Prostate gland (tissue), 2 donors: ENCODE data around the gene PLEKHH2. TPM values are rescaled to one million over a fixed set of nuclear protein-coding genes. Genes with fewer than 3 reads are reported as not detected.

Experiments
- DNase-seq: peaks from one replicate; pipeline ENCODE4 v3.0.0-alpha.2; 2019; ENCODE audit warnings: low spot score
- H3K27ac ChIP-seq, 2 donors: fragments of 200-600 bp; sonication (generic); 2 replicates each; pipeline ENCODE4 v1.5.1; 2017 to 2019
- H3K27me3 ChIP-seq: fragments of 200-600 bp; sonication (generic); replicated peaks from 2 replicates; pipeline ENCODE4 v1.5.1; 2019; ENCODE audit not compliant: insufficient read depth
- H3K36me3 ChIP-seq, 2 donors: fragments of 200-600 bp; sonication (generic); 1 replicate in 1 of 2; 2 replicates in 1 of 2; pipeline versions ENCODE4 v1.5.1 to v1.8.1; 2017 to 2019
- H3K4me1 ChIP-seq: fragments of 200-600 bp; sonication (generic); replicated peaks from 2 replicates; pipeline ENCODE4 v1.5.1; 2019
- H3K4me3 ChIP-seq, 2 donors: fragments of 200-600 bp; sonication (generic); 2 replicates each; pipeline ENCODE4 v1.5.1; 2017 to 2019
- H3K9me3 ChIP-seq: fragments of 200-600 bp; sonication (generic); 2 replicates; pipeline ENCODE4 v1.5.1; 2017
- POLR2A ChIP-seq: fragments of 450-650 bp; IDR thresholded peaks from one replicate; pipeline ENCODE4 v1.6.1; 2016; ENCODE audit warnings: antibody characterized with exemption, mild to moderate bottlenecking
- POLR2AphosphoS5 ChIP-seq: sonication (generic); formaldehyde crosslinking; IDR thresholded peaks from one replicate; pipeline ENCODE4 v1.6.1; 2017; ENCODE audit warnings: antibody characterized with exemption
- WGBS: methylation state at CpG from one replicate; pipeline ENCODE4 v1.1.5; 2018; 5-methylcytosine and 5-hydroxymethylcytosine counted together
- intact Hi-C: fragments of 100-400 bp; cut with DNase I; formaldehyde crosslinking; loops from one replicate; pipeline ENCODE4 v1.14.2; 2022
- total RNA-seq, 2 donors: library from RNA; depleted of rRNA; stranded (reverse); fragments of >200 nt; gene quantifications; one replicate each; pipeline ENCODE4 v1.1.0, GENCODE V29; 2016
- TF ChIP-seq, protein P1 (sequence below), 4 experiments: fragments of 200-600 bp in 2 of 4; fragments of 450-650 bp in 2 of 4; sonication (generic) in 2 of 4; IDR thresholded peaks; 1 replicate in 3 of 4; 2 replicates in 1 of 4; pipeline ENCODE4 v1.5.1; 2016 to 2019; ENCODE audit warnings: antibody characterized with exemption in 4 of 4, mild to moderate bottlenecking in 2 of 4, moderate library complexity in 2 of 4

PLEKHH2 gene
- total RNA-seq, 2 donors from 2014 or later: 5.9 to 25.2 TPM

DNA sequence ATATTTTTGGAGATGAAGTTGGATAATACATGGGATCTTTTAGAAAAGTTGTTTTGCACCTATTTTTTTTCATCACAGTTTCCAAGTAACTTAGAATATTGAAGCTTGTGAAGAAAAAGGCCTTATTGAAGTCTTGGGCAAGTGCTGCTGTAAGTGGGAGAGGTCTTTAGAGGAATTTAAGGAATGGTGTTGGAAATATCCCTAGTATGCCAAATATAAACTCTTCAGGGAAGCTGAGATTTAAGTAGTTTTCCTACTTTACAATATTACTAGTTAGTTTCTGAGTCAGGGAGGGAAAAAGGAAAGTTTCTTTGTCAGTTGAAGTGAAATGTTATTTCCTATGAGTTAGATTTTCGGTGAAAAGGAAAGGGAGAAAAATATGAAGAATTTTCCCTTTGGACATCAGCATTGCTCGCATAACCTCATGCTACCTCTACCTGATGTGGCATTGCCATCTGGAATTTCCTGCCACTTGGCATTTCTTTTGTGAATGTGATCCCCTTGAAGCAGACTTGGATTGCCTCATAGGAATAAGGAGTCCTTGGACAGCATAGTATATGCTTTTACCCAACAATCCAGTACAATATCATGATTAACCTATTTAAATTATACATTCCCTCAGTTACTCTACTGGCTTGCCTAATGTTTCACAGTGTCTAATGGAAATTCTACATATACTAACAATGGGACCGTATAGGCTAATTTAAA, 12.1 kb downstream of the PLEKHH2 start:
- Histone ChIP-seq H3K27me3 (no peaks in the 10 kb centered on the region), H3K36me3 (no peaks in the 10 kb centered on the region), H3K4me3 (no peak overlapping the region), H3K9me3 (no peaks in the 10 kb centered on the region), H3K4me1 (no peaks in the 10 kb centered on the region), H3K27ac (no peak overlapping the region)
- 85% methylated on average over 3 of the region's 3 CpGs for WGBS
- TF ChIP-seq POLR2A (no peak), POLR2AphosphoS5 (no peak)
- TF ChIP-seq, protein P1, sequence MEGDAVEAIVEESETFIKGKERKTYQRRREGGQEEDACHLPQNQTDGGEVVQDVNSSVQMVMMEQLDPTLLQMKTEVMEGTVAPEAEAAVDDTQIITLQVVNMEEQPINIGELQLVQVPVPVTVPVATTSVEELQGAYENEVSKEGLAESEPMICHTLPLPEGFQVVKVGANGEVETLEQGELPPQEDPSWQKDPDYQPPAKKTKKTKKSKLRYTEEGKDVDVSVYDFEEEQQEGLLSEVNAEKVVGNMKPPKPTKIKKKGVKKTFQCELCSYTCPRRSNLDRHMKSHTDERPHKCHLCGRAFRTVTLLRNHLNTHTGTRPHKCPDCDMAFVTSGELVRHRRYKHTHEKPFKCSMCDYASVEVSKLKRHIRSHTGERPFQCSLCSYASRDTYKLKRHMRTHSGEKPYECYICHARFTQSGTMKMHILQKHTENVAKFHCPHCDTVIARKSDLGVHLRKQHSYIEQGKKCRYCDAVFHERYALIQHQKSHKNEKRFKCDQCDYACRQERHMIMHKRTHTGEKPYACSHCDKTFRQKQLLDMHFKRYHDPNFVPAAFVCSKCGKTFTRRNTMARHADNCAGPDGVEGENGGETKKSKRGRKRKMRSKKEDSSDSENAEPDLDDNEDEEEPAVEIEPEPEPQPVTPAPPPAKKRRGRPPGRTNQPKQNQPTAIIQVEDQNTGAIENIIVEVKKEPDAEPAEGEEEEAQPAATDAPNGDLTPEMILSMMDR (IDR thresholded peaks at IDR 0.05): no peak
- DNase-seq: no peak
- intact Hi-C loops: no loop called here

DNA sequence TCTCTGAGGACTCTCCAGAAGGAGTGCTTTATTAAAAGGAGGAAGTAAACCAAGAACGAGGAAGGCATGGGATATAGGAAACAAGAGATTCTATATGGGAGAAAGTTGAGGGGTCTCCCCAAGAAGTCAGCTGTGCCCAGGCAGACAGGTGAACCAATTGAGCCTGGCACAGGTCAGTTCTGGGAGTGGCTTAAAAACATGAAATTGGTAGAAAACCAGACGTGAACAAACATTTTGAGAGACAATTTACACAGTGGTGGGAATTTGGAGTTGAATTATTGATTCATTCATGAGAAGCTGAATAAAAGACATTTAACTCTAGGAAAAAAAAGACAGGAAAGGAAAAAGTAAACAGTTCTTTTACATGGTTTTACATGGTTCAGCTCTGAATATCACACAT, 16.4 kb downstream of the PLEKHH2 start:
- no peak for DNase-seq
- no peaks in the 10 kb centered on the region for H3K36me3 ChIP-seq
- WGBS: 76% methylated on average over 2 of the region's 2 CpGs
- H3K4me1 ChIP-seq: no peaks in the 10 kb centered on the region
- no peak overlapping the region for H3K27ac ChIP-seq
- no peak overlapping the region for H3K4me3 ChIP-seq
- H3K9me3 ChIP-seq: no peaks in the 10 kb centered on the region
- H3K27me3 ChIP-seq: no peaks in the 10 kb centered on the region
- intact Hi-C loops: no loop called here
- TF ChIP-seq POLR2A (no peak), POLR2AphosphoS5 (no peak)
- TF ChIP-seq, protein P1 (IDR thresholded peaks at IDR 0.05): no peak

DNA sequence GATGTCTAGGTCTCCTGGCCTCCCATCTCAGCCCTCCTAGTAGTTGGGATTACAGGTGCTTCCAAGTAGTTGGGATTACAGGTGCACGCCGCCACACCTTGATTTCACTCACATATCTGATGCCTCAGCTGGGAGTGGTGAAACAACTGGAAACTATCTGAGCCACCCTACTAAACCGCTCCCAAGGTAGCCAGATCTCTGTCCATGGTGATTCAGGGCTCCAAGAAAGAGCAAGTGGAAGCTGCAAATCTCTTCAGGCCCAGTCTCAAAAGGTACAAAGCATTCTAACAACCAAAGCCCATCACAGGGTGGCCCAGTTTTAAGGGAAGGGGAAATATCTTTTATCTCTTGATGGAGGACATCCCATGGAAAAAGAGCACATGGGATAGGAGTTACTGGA, 20.2 kb downstream of the PLEKHH2 start:
- no peaks in the 10 kb centered on the region for H3K36me3 ChIP-seq
- no peak overlapping the region for H3K4me3 ChIP-seq
- H3K9me3 ChIP-seq: no peaks in the 10 kb centered on the region
- no peak overlapping the region for H3K27ac ChIP-seq
- 100% methylated on average over 3 of the region's 3 CpGs for WGBS
- no peaks in the 10 kb centered on the region for H3K27me3 ChIP-seq
- DNase-seq: no peak
- H3K4me1 ChIP-seq: no peaks in the 10 kb centered on the region
- intact Hi-C loops: no loop called here
- TF ChIP-seq POLR2AphosphoS5: no peak
- TF ChIP-seq, protein P1 (IDR thresholded peaks at IDR 0.05): no peak
- TF ChIP-seq POLR2A: no peak

DNA sequence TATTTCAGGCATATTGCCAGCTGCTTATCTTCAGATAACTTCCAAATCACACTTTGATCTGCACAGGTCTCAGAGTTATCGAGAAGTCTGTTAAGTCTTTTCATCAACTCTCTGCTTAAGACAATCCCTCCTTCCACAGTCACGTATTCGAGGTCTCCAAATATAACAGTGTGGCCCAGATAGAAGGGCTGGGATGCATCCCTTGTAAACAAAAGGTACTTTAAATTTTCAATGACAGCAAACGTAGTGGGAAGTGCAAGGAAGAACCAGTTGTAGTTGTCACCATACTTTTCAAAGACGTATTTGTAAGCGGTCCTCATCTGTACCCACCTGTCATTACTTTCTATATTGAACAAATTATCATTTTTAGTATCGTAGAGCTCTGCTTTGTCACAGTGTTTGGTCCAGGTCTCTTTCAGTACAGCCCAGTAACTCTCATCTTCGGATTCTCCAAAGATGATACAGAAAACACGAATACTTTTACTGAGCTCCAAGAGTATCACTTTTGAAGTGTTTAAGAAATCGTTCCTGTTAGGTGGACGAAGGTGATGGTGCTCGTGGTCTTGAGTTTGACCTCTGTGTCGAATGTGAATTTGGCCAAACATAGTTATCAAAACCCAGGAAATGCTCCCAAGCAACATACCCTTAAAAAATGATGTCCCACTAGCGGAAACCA, 38.7 kb downstream of the PLEKHH2 start:
- intact Hi-C loops: no loop called here
- TF ChIP-seq POLR2AphosphoS5 (no peak), POLR2A (no peak)
- TF ChIP-seq, protein P1 (IDR thresholded peaks at IDR 0.05): no peak
- no peaks in the 10 kb centered on the region for H3K36me3 ChIP-seq
- no peaks in the 10 kb centered on the region for H3K4me1 ChIP-seq
- no peaks in the 10 kb centered on the region for H3K27me3 ChIP-seq
- peak overlapping the region; percentile 29 to 39 for H3K4me3 ChIP-seq
- no peak for DNase-seq
- 44% methylated on average over 14 of the region's 14 CpGs for WGBS
- H3K9me3 ChIP-seq: no peaks in the 10 kb centered on the region
- H3K27ac ChIP-seq: no peak overlapping the region
